ENCODE data around the gene ZNF22. TPM values are rescaled to one million over a fixed set of nuclear protein-coding genes. Genes with fewer than 3 reads are reported as not detected.

ZNF22 gene
- total RNA-seq, 5 donors from 2014 or later (not counting 1 experiment from before 2014, with no cell fraction given): 18.4 to 27.5 (median 21.1) TPM

- H3K4me1 Mint-ChIP-seq: peaks cover 24 to 35% (median 25%) of the 10 kb centered on the region in 3 donors
- Histone ChIP-seq H3K27ac (ENCODE audit: low read length) (no peak overlapping the region), H3K4me1 (ENCODE audit: control insufficient read depth in 1 of 2, extremely low read depth in 1 of 2, insufficient read depth in 2 of 2, low read length in 2 of 2) (peaks cover 15 to 48% of the 10 kb centered on the region in 2 experiments), H3K36me3 (ENCODE audit: control insufficient read depth in 2 of 2, extremely low read depth in 1 of 2, insufficient read depth in 1 of 2, low read length in 1 of 2) (no peaks in the 10 kb centered on the region), H3K9me3 (no peaks in the 10 kb centered on the region), H3K4me3 (ENCODE audit: control insufficient read depth in 1 of 2, extremely low read depth in 1 of 2, low read length in 1 of 2) (no peak overlapping the region), H3K27me3 (replicated peaks in 1 of 2; ENCODE audit: control insufficient read depth in 2 of 2, extremely low read depth in 1 of 2, insufficient read depth in 2 of 2, low read length in 1 of 2) (peaks cover 0 to 18% of the 10 kb centered on the region in 2 experiments)
- no peaks in the 10 kb centered on the region for H3K36me3 Mint-ChIP-seq
- 96% methylated on average over 4 of the region's 6 CpGs for WGBS (ENCODE audit: insufficient coverage)
- H3K27me3 Mint-ChIP-seq: no peaks in the 10 kb centered on the region
- H3K27ac Mint-ChIP-seq: no peak overlapping the region
- no peak for DNase-seq
- CTCF ChIA-PET: interaction anchor here (0.7 to 2.0 kb wide), 5 partner anchors 10 to 998 kb away, joined by 3 to 12 read pairs (median 3); no protein-coding TSS in a partner anchor
- no peaks in the 10 kb centered on the region for H3K9me3 Mint-ChIP-seq
- ATAC-seq (replicated peaks in 1 of 4): no peak
- POLR2A ChIA-PET: interaction anchor here in 1 of 2 donors (0.8 kb wide), 1 partner anchor 29 kb away, joined by 5 read pairs; no protein-coding TSS in a partner anchor
- H3K4me3 Mint-ChIP-seq: no peak overlapping the region
Measured at GRCh38 chr10:44972874-44973306, 27.8 kb upstream of the ZNF22 start.

- WGBS (ENCODE audit: insufficient coverage): 42% methylated on average over 10 of the region's 18 CpGs
- Histone ChIP-seq H3K4me1 (ENCODE audit: control insufficient read depth in 1 of 2, extremely low read depth in 1 of 2, insufficient read depth in 2 of 2, low read length in 2 of 2) (peaks cover 11 to 45% of the 10 kb centered on the region in 2 experiments), H3K27me3 (replicated peaks in 1 of 2; ENCODE audit: control insufficient read depth in 2 of 2, extremely low read depth in 1 of 2, insufficient read depth in 2 of 2, low read length in 1 of 2) (peaks cover 0 to 18% of the 10 kb centered on the region in 2 experiments), H3K9me3 (no peaks in the 10 kb centered on the region), H3K36me3 (ENCODE audit: control insufficient read depth in 2 of 2, extremely low read depth in 1 of 2, insufficient read depth in 1 of 2, low read length in 1 of 2) (no peaks in the 10 kb centered on the region), H3K4me3 (ENCODE audit: control insufficient read depth in 1 of 2, extremely low read depth in 1 of 2, low read length in 1 of 2) (no peak overlapping the region), H3K27ac (ENCODE audit: low read length) (no peak overlapping the region)
- Mint-ChIP-seq H3K4me3 (no peak overlapping the region), H3K27me3 (no peaks in the 10 kb centered on the region), H3K4me1 (peaks cover 18 to 30% (median 19%) of the 10 kb centered on the region in 3 donors), H3K36me3 (no peaks in the 10 kb centered on the region), H3K27ac (no peak overlapping the region), H3K9me3 (no peaks in the 10 kb centered on the region)
- no peak for ATAC-seq (replicated peaks in 1 of 4)
- no peak for DNase-seq
- ChIA-PET CTCF (interaction anchor here (0.7 to 2.0 kb wide), 6 partner anchors 10 to 998 kb away, joined by 3 to 12 read pairs (median 3); no protein-coding TSS in a partner anchor), POLR2A (interaction anchor here in 1 of 2 donors (0.8 kb wide), 1 partner anchor 29 kb away, joined by 5 read pairs; no protein-coding TSS in a partner anchor)
Measured at GRCh38 chr10:44973323-44974081, 27.2 kb upstream of the ZNF22 start.

- Mint-ChIP-seq H3K27ac (no peak overlapping the region), H3K36me3 (no peaks in the 10 kb centered on the region), H3K4me3 (peak overlapping the region; percentile 67 to 72 (median 67)), H3K27me3 (no peaks in the 10 kb centered on the region), H3K4me1 (peaks cover 11 to 25% (median 13%) of the 10 kb centered on the region in 3 donors), H3K9me3 (no peaks in the 10 kb centered on the region)
- H3K27ac ChIP-seq (ENCODE audit: low read length): no peak overlapping the region
- no peaks in the 10 kb centered on the region for H3K36me3 ChIP-seq (ENCODE audit: control insufficient read depth in 2 of 2, extremely low read depth in 1 of 2, insufficient read depth in 1 of 2, low read length in 1 of 2)
- ATAC-seq (replicated peaks in 1 of 4) (no peak), DNase-seq (peak in 1 of 35 experiments; percentile 14)
- POLR2A ChIA-PET: no interaction called here
- H3K27me3 ChIP-seq (replicated peaks in 1 of 2; ENCODE audit: control insufficient read depth in 2 of 2, extremely low read depth in 1 of 2, insufficient read depth in 2 of 2, low read length in 1 of 2): peaks cover 0 to 18% of the 10 kb centered on the region in 2 experiments
- 73% methylated on average over 7 of the region's 7 CpGs for WGBS (ENCODE audit: insufficient coverage)
- peaks cover 5 to 45% of the 10 kb centered on the region in 2 experiments for H3K4me1 ChIP-seq (ENCODE audit: control insufficient read depth in 1 of 2, extremely low read depth in 1 of 2, insufficient read depth in 2 of 2, low read length in 2 of 2)
- CTCF ChIA-PET: interaction anchor here (0.8 to 2.0 kb wide), 4 partner anchors 22 to 41 kb away, joined by 3 to 12 read pairs (median 6); no protein-coding TSS in a partner anchor
- peak overlapping the region in 1 of 2 donors; percentile 49 for H3K4me3 ChIP-seq (ENCODE audit: control insufficient read depth in 1 of 2, extremely low read depth in 1 of 2, low read length in 1 of 2)
- no peaks in the 10 kb centered on the region for H3K9me3 ChIP-seq
Measured at GRCh38 chr10:44974082-44974627, 26.6 kb upstream of the ZNF22 start.

DNA sequence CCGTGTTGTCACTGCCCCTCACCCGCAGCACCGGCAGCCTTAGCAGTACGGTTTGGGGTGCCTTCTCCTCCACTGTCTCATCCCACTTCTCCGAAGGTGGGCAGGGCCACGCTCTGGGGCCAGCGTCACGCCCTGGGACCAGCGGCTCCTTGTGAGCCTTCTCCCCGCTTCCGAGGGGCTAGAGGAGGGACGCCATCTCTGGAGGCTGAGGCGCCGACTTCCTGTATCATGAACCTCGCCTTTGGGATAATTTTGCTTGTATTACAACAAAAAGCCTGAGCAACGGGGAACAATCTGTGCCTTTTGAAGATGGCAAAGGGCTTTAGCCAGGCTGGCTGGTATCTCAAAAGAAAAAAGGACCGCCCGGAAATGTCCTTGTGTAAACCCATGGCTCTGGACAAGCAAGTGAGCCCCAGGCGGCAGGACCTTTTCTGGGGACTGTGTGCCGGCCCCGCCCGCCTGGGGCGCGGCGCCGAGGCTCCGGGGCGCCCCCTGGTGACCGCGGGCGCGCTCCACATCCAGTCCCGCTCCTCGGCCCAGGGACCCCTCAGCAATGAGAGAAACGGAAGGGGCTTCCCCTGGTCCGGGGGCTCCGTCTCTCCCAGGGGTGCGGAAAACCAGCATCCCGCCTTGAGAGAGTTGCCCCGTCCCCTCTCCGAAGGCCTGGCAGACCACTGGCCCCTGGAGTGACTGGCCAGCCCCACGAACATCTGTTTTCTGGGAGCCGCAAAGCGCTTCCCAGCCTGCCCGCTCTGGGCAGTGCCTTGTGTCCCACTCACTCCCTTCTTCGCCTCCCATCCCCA, 25.9 kb upstream of the ZNF22 start:
- Histone ChIP-seq H3K9me3 (no peaks in the 10 kb centered on the region), H3K36me3 (ENCODE audit: control insufficient read depth in 2 of 2, extremely low read depth in 1 of 2, insufficient read depth in 1 of 2, low read length in 1 of 2) (no peaks in the 10 kb centered on the region), H3K27me3 (replicated peaks in 1 of 2; ENCODE audit: control insufficient read depth in 2 of 2, extremely low read depth in 1 of 2, insufficient read depth in 2 of 2, low read length in 1 of 2) (peaks cover 0 to 18% of the 10 kb centered on the region in 2 experiments), H3K4me3 (ENCODE audit: control insufficient read depth in 1 of 2, extremely low read depth in 1 of 2, low read length in 1 of 2) (peak overlapping the region; percentile 46 to 49), H3K27ac (ENCODE audit: low read length) (no peak overlapping the region), H3K4me1 (ENCODE audit: control insufficient read depth in 1 of 2, extremely low read depth in 1 of 2, insufficient read depth in 2 of 2, low read length in 2 of 2) (peaks cover 5 to 39% of the 10 kb centered on the region in 2 experiments)
- H3K9me3 Mint-ChIP-seq: no peaks in the 10 kb centered on the region
- peak in 33 of 35 experiments; percentile 17 to 80 (median 50) for DNase-seq
- no peak overlapping the region for H3K27ac Mint-ChIP-seq
- no peaks in the 10 kb centered on the region for H3K27me3 Mint-ChIP-seq
- H3K4me3 Mint-ChIP-seq: peak overlapping the region; percentile 67 to 72 (median 67)
- H3K36me3 Mint-ChIP-seq: no peaks in the 10 kb centered on the region
- ChIA-PET POLR2A (interaction anchor here in 1 of 2 donors (0.6 kb wide), 1 partner anchor 12 kb away, joined by 7 read pairs; no protein-coding TSS in a partner anchor), CTCF (interaction anchor here in 1 of 2 donors (1.6 kb wide), 1 partner anchor 42 kb away, joined by 7 read pairs; no protein-coding TSS in a partner anchor)
- peak; percentile 90 to 97 (median 94) for ATAC-seq (replicated peaks in 1 of 4)
- peaks cover 7 to 20% (median 10%) of the 10 kb centered on the region in 3 donors for H3K4me1 Mint-ChIP-seq
- WGBS (ENCODE audit: insufficient coverage): 3% methylated on average over 37 of the region's 46 CpGs

GRCh38 chr10:44975431-44976331, 25.0 kb upstream of the ZNF22 start:
- Mint-ChIP-seq H3K27ac (no peak overlapping the region), H3K36me3 (no peaks in the 10 kb centered on the region), H3K4me1 (peaks cover 7 to 20% (median 10%) of the 10 kb centered on the region in 3 donors), H3K27me3 (no peaks in the 10 kb centered on the region), H3K9me3 (no peaks in the 10 kb centered on the region), H3K4me3 (peak overlapping the region in 2 of 3 donors; percentile 21 to 52)
- Histone ChIP-seq H3K36me3 (ENCODE audit: control insufficient read depth in 2 of 2, extremely low read depth in 1 of 2, insufficient read depth in 1 of 2, low read length in 1 of 2) (no peaks in the 10 kb centered on the region), H3K4me1 (ENCODE audit: control insufficient read depth in 1 of 2, extremely low read depth in 1 of 2, insufficient read depth in 2 of 2, low read length in 2 of 2) (peaks cover 5 to 34% of the 10 kb centered on the region in 2 experiments), H3K9me3 (no peaks in the 10 kb centered on the region), H3K27ac (ENCODE audit: low read length) (no peak overlapping the region), H3K4me3 (ENCODE audit: control insufficient read depth in 1 of 2, extremely low read depth in 1 of 2, low read length in 1 of 2) (no peak overlapping the region), H3K27me3 (replicated peaks in 1 of 2; ENCODE audit: control insufficient read depth in 2 of 2, extremely low read depth in 1 of 2, insufficient read depth in 2 of 2, low read length in 1 of 2) (peaks cover 0 to 18% of the 10 kb centered on the region in 2 experiments)
- ATAC-seq (replicated peaks in 1 of 4) (no peak), DNase-seq (peak in 1 of 35 experiments; percentile 18)
- ChIA-PET CTCF (interaction anchor here (0.5 to 1.6 kb wide), 4 partner anchors 41 to 1027 kb away, joined by 3 to 7 read pairs (median 4); no protein-coding TSS in a partner anchor), POLR2A (interaction anchor here in 1 of 2 donors (0.6 kb wide), 1 partner anchor 13 kb away, joined by 7 read pairs; no protein-coding TSS in a partner anchor)
- 68% methylated on average over 7 of the region's 10 CpGs for WGBS (ENCODE audit: insufficient coverage)

All from T-cell (primary cell).